GM18505 (cell line): Measurements from ENCODE around the gene B3GALT6.
"Not testable (repeated sequence)": the region's sequence is repeated elsewhere in the genome, so short reads cannot be mapped to it uniquely, and the experiment has no call there.

Experiments
- ATAC-seq: cut with Tn5 transposase; IDR thresholded peaks from one replicate; pipeline ENCODE4 v1.9.1; 2021; ENCODE audit not compliant: unreplicated experiment
- POLR2A ChIP-seq: IDR thresholded peaks from 4 replicates; pipeline ENCODE4 v1.6.1; 2011; ENCODE audit warnings: borderline replicate concordance; ENCODE audit not compliant: insufficient read depth, insufficient read length; ENCODE audit errors: extremely low read depth

B3GALT6 gene

DNA sequence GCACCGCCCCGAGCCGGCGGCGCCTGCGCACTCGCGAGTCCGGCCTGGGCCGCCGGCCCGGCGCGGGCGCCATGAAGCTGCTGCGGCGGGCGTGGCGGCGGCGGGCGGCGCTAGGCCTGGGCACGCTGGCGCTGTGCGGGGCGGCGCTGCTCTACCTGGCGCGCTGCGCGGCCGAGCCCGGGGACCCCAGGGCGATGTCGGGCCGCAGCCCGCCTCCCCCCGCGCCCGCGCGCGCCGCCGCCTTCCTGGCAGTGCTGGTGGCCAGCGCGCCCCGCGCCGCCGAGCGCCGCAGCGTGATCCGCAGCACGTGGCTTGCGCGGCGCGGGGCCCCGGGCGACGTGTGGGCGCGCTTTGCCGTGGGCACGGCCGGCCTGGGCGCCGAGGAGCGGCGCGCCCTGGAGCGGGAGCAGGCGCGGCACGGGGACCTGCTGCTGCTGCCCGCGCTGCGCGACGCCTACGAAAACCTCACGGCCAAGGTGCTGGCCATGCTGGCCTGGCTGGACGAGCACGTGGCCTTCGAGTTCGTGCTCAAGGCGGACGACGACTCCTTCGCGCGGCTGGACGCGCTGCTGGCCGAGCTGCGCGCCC, at the start of gene B3GALT6:
Gene B3GALT6 (plus strand): TSS at position 30 of the 588 bp plus-strand sequence. CDS start 42 bp downstream, at position 72.
- ATAC-seq, result no peak
- peak; percentile 59 for TF ChIP-seq POLR2A

DNA sequence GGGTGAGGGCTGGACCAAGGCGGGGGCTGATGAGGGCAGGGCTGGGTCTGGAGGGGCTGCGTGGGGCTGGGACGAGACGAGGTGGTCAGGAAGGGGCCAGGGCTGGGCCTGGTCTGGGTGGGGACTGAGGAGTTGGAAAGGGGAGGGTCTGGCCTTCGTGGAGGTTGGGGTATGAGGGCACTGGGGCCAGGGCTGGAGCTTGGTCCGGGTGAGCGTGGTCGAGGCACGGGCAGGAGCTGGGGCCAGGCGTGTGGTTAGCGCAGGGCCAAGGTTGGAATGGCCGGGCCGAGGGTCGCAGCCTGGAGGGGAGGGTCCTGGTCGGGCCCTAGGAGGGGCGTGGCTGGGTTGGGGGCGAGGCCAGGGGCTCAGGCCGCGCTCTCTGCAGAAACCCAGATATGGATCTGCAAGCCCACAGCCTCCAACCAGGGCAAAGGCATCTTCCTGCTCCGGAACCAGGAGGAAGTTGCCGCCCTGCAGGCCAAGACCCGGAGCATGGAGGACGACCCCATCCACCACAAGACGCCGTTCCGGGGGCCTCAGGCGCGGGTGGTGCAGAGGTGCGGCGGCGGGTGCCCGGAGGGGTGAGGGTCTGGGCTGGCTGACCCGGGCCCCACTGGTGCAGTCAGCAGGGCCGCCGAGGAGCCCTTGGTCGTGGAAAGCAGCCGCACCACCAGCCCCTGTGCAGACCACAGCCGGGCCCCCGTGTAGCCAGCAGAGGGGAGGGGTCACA, 49.4 kb upstream of the B3GALT6 start:
- no peak for TF ChIP-seq POLR2A

DNA sequence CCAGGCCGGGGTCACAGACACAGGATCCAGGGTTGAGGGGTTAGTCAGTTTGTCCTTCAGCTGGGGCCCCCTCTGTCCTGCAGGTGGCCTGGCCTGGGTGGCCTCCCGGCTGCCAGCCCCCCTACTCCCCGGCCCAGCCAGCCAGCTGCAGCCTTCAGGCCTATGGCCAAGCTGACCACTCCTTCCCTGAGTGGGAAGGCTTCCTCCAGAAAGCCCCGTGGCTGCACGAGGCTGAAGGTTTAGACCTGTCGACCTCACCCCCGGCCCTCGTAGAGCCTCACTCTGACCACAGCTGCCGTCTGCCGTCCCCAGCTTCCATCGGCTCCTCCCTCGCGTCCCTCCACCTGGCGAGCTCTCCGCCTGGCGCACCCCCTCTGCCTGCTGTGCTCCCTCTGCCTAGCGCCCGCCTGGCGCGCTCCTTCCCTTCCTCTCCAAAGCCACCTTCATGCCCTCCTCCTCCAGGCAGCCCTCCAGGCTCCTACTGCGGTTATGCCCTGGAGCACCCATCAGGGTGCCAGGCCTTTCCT, 48.8 kb upstream of the B3GALT6 start:
- no peak for TF ChIP-seq POLR2A
- ATAC-seq, result no peak

More for the DNA sequence above, 49.4 kb upstream of the B3GALT6 start:
- ATAC-seq, result no peak

DNA sequence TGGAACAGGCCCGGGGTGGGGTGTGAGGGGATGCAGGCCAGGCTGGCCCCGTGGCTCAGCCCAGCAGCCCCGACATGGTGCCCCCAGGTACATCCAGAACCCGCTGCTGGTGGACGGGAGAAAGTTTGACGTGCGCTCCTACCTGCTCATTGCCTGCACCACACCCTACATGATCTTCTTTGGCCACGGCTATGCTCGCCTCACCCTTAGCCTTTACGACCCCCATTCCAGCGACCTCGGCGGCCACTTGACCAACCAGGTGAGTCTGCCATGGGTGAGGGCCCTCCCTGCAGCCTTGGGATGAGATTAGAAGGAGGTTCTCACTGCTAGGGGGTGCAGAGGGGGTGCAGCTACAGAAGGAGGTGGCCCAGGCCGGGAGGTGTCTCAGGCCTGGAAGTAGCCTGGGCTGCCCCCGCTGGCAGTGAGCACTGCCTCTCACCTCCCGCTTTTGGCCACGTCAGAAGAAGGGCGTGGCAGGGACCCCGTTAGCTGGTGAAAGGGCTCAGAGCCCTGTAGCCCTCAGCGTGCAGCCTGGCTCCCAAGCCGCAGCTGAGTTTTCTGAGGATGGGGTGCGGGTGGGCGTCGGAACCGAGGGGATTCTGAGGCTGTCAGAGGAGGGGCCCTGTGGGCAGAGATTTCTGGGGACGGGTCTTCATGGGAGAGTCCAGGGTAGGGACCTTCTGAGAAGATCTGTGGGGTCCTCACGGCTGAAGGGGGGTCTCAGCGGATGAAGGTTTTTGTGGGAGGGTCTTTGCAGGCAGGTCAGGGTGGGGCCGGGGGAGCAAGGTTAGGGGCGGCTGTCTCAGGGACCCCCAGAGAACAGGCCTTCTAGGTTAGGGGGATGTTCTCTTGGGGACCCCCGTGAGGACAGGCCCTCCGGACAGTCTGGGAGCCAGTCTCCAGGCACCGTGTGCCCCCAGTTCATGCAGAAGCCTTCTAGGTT, 47.9 kb upstream of the B3GALT6 start:
- no peak for TF ChIP-seq POLR2A
- no peak for ATAC-seq

DNA sequence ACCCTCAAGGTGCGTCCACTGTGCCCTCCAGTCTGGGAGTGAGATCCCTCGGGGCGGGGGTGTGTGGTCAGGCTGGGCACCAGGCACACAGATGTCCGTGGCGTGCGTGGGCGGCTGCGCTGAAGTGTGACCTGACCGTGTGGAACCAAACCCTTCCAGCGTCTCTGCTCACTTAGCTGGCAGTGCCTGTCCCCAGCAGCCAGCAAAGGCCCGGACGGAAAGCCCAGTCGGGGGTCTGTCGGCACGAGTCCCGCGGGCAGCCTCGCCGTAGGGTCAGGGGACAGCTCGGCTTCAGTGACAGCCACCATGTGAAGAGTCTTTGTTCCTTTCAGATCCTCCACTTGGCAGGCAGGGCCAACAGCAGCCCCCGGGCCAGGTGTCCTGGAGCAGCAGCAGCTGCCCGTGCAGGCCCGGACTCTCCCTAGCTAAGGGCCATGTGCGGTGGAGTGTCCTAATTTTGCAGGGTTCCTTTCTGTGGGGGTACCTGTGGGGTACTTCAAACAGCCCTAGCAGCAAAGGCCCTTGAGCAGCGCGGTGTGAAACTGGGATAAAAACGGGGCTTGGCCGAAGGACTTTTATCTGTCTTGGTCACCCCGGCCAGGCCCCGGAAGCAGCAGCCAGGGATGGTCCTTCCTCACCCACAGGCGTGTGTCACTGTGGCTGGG, 46.8 kb upstream of the B3GALT6 start:
- TF ChIP-seq POLR2A, result no peak

DNA sequence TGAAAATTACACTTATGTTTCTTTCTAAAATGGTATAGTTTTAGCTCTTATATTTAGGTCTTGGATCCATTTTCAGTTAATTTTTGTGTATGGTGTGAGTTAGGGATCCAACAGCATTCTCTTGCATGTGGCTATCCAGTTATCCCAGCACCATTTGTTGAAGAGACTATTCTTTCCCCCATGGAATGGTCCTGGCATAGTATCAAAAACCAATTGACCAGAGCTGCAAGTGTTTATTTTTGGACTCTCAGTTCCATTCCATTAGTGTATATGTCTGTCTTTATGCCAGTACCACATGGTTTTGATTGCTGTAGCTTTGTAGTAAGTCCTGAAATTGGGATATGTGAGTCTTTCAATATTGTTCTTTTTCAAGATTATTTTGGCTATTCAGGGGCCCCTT, 44.1 kb upstream of the B3GALT6 start:
- no peak for ATAC-seq
- no peak for TF ChIP-seq POLR2A

More for the DNA sequence above, 46.8 kb upstream of the B3GALT6 start:
- no peak for ATAC-seq

DNA sequence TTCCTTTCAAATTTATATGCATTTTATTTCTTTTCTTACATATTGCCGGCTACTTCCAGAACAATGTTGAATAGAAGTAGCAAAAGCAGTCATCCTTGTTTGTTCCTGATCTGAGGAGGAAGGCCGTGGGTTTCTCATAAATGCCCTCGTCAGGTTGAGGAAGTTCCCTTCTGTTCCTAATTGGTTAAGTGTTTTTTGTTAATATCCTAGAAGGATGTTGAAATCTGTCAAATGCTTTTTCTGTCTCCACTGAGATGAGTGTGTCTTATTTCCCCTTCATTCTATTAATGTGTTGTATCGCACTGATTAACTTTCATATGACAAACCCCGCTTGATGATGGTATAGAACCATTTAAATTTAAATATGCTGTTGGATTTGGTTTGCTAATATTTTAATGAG, 42.9 kb upstream of the B3GALT6 start:
- no peak for TF ChIP-seq POLR2A
- ATAC-seq, result no peak

DNA sequence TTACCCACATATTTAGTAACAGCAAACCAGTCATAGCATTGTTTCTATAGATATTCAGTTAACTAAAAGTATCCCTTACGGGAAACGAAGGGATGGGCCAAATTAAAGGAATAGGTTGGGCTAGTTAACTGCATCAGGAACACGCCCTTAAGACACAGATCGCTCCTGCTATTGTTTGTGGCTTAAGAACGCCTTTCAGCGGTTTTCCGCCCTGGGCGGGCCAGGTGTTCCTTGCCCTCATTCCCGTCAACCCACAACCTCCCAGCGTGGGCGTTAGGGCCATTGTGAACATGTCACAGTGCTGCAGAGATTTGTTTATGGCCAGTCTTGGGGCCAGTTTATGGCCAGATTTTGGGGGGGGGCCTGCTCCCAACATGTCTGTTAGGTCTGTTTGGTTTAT, 40.3 kb upstream of the B3GALT6 start:
- TF ChIP-seq POLR2A, result no peak
- no peak for ATAC-seq

DNA sequence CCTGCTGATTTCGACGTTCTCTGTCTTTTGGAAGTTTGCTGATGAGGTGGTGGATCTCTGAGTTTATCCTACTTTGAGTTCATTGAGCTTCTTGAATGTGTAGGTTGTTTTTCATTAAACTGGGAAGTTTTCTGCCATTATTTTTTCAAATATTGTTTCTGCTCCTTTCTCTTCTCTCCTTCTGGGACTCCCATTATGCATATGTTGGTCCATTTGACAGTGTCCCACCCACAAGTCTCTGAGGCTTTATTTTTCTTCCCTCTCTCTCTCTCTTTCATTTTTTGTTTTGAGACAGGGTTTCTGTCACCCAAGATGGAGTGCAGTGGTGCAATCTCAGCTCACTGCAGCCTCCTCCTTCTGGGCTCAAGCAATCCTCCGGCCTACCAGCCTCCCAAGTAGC, 37.3 kb upstream of the B3GALT6 start:
- TF ChIP-seq POLR2A, result no peak
- ATAC-seq, result no peak

DNA sequence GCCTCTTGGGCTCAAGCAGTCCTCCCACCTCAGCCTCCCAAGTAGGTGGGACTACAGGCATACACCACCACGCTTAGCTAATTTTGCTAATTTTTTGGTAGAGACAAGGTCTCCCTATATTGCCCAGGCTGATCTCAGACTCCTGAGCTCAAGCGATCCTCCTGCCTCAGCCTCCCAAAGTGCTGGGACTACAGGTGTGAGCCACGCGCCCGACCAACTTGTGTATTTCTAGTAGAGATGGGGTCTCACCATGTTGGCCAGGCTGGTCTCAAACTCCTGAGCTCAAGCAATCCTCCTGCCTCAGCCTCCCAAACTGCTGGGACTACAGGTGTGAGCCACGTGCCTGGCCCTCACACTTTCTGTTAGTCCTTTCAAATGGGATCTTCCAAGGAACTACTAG, 36.3 kb upstream of the B3GALT6 start:
- ATAC-seq, result not testable (repeated sequence)

DNA sequence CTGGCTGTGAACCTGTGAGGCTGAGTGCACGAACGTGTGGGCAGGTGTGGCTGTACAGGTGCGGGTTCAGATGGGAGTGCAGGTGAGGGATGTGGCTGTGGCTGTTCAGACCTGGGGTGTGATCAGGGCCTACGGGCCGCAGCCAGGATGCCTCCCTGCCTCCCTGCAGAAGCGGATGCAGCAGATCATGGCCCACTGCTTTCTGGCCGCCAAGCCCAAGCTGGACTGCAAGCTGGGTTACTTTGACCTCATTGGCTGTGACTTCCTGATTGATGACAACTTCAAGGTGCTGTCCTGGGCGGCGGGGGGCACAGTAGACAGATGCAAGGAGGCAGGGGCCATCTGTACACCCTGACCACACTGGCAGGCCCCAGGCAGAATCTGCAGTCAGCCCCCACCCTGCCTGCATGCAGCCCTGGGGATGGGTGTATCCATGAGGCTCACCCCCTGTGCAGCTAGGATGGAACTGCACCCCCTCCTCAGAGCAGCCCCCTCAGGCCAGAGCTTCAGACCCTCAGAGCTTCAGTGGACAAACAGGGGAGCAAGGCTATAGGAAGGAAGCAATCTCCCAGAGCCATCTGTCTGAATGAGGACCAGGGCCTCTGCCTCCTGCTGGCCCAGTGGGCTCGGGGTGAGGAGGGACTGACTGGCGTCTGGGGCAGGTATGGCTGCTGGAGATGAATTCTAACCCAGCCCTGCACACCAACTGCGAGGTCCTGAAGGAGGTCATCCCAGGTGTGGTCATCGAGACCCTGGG, 35.4 kb upstream of the B3GALT6 start:
- no peak for TF ChIP-seq POLR2A
- ATAC-seq, result no peak

DNA sequence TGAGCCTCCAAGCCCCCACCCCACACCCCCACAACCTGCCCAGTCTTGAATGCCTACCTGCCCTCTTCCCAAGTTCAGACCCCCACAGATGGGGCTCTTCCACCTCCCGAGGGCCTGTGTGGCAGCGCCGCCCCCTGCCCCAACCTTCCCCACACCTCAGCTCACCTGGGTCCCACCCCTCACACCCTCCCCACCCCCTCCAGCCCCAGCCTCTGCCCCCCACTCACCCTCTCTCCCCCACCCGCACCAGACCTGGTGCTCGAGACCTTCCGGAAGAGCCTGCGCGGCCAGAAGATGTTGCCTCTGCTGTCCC, 34.9 kb upstream of the B3GALT6 start:
- ATAC-seq, result no peak
- no peak for TF ChIP-seq POLR2A
